Erythroblast (primary cell): ENCODE results near the gene RAB7A.
A peak's percentile ranks its signal among the peaks of the same experiment; 100 is the strongest.
"Not testable (repeated sequence)": the region's sequence is repeated elsewhere in the genome, so short reads cannot be mapped to it uniquely, and the experiment has no call there.

ENCODE experiments used
- DNase-seq, 2 experiments: peaks; one replicate each; lab custom pipeline; 2025; lab: John Stamatoyannopoulos, UW
- GATA1 ChIP-seq: IDR thresholded peaks from 2 replicates; pipeline ENCODE4 v1.6.1; 2011; ENCODE audit warnings: low read depth, mild to moderate bottlenecking, control low read depth, low read length, moderate library complexity
- POLR2A ChIP-seq: IDR thresholded peaks from 2 replicates; pipeline ENCODE4 v1.6.1; 2011; ENCODE audit warnings: mild to moderate bottlenecking, low read length

The RAB7A gene

GRCh38 chr3:128815318-128816064 lies 89.5 kb downstream of the RAB7A start:
- TF ChIP-seq GATA1 (no peak), POLR2A (no peak)
- no peak for DNase-seq

GRCh38 chr3:128818186-128818787 lies 92.3 kb downstream of the RAB7A start:
- TF ChIP-seq GATA1 (no peak), POLR2A (no peak)
- no peak for DNase-seq

GRCh38 chr3:128820252-128820839 lies 94.4 kb downstream of the RAB7A start:
- DNase-seq = no peak
- no peak for TF ChIP-seq POLR2A
- no peak for TF ChIP-seq GATA1

GRCh38 chr3:128823008-128823407 lies 97.0 kb downstream of the RAB7A start:
- no peak for DNase-seq
- TF ChIP-seq GATA1 (no peak), POLR2A (no peak)

GRCh38 chr3:128823631-128824030 lies 97.6 kb downstream of the RAB7A start:
- no peak for DNase-seq
- TF ChIP-seq GATA1 (no peak), POLR2A (no peak)

GRCh38 chr3:128824132-128824850 lies 98.3 kb downstream of the RAB7A start:
- TF ChIP-seq POLR2A (no peak), GATA1 (no peak)
- DNase-seq = no peak

GRCh38 chr3:128825117-128825725 lies 99.2 kb downstream of the RAB7A start:
- peak; percentile 46 to 73 for DNase-seq
- no peak for TF ChIP-seq GATA1
- TF ChIP-seq POLR2A = no peak

GRCh38 chr3:128829087-128829486 lies 103.1 kb downstream of the RAB7A start:
- DNase-seq = not testable (repeated sequence)

GRCh38 chr3:128829925-128830625 lies 104.1 kb downstream of the RAB7A start:
- DNase-seq = peak; percentile 51 to 61

- not testable (repeated sequence) for DNase-seq
Measured at GRCh38 chr3:128830762-128831161, 104.8 kb downstream of the RAB7A start.

GRCh38 chr3:128832979-128833378 lies 107.0 kb downstream of the RAB7A start:
- DNase-seq = not testable (repeated sequence)

GRCh38 chr3:128835096-128835495 lies 109.1 kb downstream of the RAB7A start:
- no peak for TF ChIP-seq POLR2A
- TF ChIP-seq GATA1 = no peak
- DNase-seq = no peak

GRCh38 chr3:128841926-128842920 lies 116.2 kb downstream of the RAB7A start:
- no peak for TF ChIP-seq POLR2A
- TF ChIP-seq GATA1 = no peak
- DNase-seq = peak in 1 of 2 experiments; percentile 37
